ENCODE measurements around the gene TBX5.

Gene TBX5

DNA sequence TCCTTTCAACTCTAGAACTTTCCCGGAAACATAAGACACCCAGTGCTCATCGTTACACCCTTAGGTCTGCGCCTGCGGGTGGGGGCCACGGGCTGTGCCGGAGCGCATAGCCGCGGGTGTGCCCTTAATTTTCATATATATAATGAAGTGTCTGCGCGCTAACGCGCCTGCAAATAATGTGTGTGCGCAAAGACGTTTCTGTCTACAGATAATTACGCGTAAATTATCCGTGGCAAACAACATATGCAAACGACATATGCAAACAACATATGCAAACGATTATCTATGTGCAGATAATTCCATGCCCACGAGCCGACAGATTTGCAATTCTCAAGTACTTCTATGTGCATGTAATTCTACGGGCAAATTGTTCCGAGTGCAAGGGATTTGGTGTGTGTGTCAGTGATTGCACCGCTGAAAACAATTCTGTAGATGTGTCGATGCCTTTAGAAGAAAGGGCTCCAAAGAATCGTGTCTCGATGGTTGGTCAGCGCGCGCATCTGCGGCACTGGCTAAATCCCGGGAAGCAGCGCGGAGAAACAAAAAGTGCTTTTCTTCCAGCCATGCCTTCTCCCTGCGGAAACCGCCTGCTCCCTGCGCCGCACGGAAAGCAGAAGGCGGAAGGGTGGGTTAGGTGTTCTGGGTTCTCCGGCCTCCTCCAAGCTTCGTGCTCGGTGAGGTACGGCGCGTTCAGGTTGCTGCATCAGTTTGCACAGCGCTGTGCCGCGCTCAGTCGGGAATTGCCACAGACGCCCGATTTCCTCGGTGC is 34.5 kb upstream of the TBX5 start:
- no peaks in the 10 kb centered on the region for H3K27me3 ChIP-seq (ENCODE audit: control insufficient read depth, low read length)
- no peaks in the 10 kb centered on the region for H3K4me1 ChIP-seq (ENCODE audit: control insufficient read depth, low read length)
- no peak overlapping the region for H3K27ac ChIP-seq (ENCODE audit: low read depth, low read length)
- H3K9me2 ChIP-seq (replicated peaks; ENCODE audit: control insufficient read depth, low read length): no peaks in the 10 kb centered on the region
- no peak overlapping the region for H3K4me3 ChIP-seq (ENCODE audit: low read length)
- TF ChIP-seq, protein P1, sequence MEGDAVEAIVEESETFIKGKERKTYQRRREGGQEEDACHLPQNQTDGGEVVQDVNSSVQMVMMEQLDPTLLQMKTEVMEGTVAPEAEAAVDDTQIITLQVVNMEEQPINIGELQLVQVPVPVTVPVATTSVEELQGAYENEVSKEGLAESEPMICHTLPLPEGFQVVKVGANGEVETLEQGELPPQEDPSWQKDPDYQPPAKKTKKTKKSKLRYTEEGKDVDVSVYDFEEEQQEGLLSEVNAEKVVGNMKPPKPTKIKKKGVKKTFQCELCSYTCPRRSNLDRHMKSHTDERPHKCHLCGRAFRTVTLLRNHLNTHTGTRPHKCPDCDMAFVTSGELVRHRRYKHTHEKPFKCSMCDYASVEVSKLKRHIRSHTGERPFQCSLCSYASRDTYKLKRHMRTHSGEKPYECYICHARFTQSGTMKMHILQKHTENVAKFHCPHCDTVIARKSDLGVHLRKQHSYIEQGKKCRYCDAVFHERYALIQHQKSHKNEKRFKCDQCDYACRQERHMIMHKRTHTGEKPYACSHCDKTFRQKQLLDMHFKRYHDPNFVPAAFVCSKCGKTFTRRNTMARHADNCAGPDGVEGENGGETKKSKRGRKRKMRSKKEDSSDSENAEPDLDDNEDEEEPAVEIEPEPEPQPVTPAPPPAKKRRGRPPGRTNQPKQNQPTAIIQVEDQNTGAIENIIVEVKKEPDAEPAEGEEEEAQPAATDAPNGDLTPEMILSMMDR (IDR thresholded peaks at IDR 0.05; ENCODE audit: low read depth, low read length, poor library complexity, severe bottlenecking): no peak
- TF ChIP-seq EZH2phosphoT487 (IDR thresholded peaks at IDR 0.05; ENCODE audit: borderline replicate concordance, low read length): no peak
- H3K36me3 ChIP-seq (ENCODE audit: control insufficient read depth, low read length): no peaks in the 10 kb centered on the region
- no peaks in the 10 kb centered on the region for H3F3A ChIP-seq (ENCODE audit: control insufficient read depth, insufficient read depth)
- no peaks in the 10 kb centered on the region for H4K20me1 ChIP-seq (ENCODE audit: control insufficient read depth, insufficient read depth, low read depth, low read length)
- H3K9me3 ChIP-seq (ENCODE audit: control insufficient read depth, insufficient read depth, low read length): no peaks in the 10 kb centered on the region
- no peaks in the 10 kb centered on the region for H3K79me2 ChIP-seq (ENCODE audit: control insufficient read depth, low read length)
- no peak overlapping the region for H3K4me2 ChIP-seq (ENCODE audit: low read length)

DNA sequence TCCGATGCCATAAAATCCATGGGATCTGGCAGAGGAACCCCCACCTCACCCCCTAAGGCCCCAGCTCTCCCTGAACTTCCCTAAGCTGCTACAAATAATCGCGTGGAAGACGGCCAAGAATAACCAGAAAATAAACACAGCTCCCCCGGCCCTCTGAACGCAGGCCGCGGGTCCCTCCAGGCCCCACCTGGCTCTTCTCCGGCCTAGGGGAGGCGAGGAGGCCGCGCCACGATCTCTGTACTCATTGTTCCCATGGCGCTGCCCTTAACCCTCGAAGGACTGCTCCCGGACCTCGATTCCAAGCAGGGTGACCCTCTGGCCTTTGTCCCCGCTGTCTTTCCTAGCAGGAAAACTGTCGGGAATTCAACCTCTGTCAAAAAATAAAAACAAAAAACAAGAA is 33.9 kb upstream of the TBX5 start:
- no peak overlapping the region for H3K4me2 ChIP-seq (ENCODE audit: low read length)

DNA sequence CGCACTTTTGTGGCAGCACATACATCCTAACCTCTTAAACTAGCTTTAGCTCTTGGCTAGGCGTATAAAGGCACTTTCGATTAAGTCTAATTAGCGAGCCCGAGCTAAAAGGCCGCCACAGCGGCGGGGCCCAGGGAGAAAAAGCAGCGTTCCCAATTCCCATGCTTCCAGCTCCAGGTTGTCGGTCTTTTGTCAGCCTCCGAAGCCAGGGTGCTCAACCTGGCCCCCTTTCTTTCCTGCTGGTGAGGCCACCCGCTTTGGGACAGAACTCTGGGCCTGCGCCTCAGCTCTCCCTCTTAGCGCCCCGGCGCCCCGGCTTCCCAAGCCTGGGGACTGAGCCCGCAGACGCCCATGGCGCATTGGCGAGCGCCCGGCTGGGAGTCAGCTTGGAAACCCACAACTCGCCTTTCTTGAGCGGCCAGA is 33.3 kb upstream of the TBX5 start:
- H3K4me1 ChIP-seq (ENCODE audit: control insufficient read depth, low read length): no peaks in the 10 kb centered on the region
- H3K9me2 ChIP-seq (replicated peaks; ENCODE audit: control insufficient read depth, low read length): no peaks in the 10 kb centered on the region
- TF ChIP-seq EZH2phosphoT487 (IDR thresholded peaks at IDR 0.05; ENCODE audit: borderline replicate concordance, low read length): no peak
- TF ChIP-seq, protein P1 (IDR thresholded peaks at IDR 0.05; ENCODE audit: low read depth, low read length, poor library complexity, severe bottlenecking): no peak
- H3K4me2 ChIP-seq (ENCODE audit: low read length): no peak overlapping the region
- H3K27ac ChIP-seq (ENCODE audit: low read depth, low read length): no peak overlapping the region
- no peak overlapping the region for H3K4me3 ChIP-seq (ENCODE audit: low read length)
- no peaks in the 10 kb centered on the region for H4K20me1 ChIP-seq (ENCODE audit: control insufficient read depth, insufficient read depth, low read depth, low read length)
- no peaks in the 10 kb centered on the region for H3K36me3 ChIP-seq (ENCODE audit: control insufficient read depth, low read length)
- H3F3A ChIP-seq (ENCODE audit: control insufficient read depth, insufficient read depth): no peaks in the 10 kb centered on the region
- no peaks in the 10 kb centered on the region for H3K27me3 ChIP-seq (ENCODE audit: control insufficient read depth, low read length)
- no peaks in the 10 kb centered on the region for H3K79me2 ChIP-seq (ENCODE audit: control insufficient read depth, low read length)
- H3K9me3 ChIP-seq (ENCODE audit: control insufficient read depth, insufficient read depth, low read length): no peaks in the 10 kb centered on the region

More for the DNA sequence above, 33.9 kb upstream of the TBX5 start:
- Histone ChIP-seq H3K27ac (ENCODE audit: low read depth, low read length) (no peak overlapping the region), H3K4me3 (ENCODE audit: low read length) (no peak overlapping the region), H4K20me1 (ENCODE audit: control insufficient read depth, insufficient read depth, low read depth, low read length) (no peaks in the 10 kb centered on the region), H3K9me3 (ENCODE audit: control insufficient read depth, insufficient read depth, low read length) (no peaks in the 10 kb centered on the region), H3K9me2 (replicated peaks; ENCODE audit: control insufficient read depth, low read length) (no peaks in the 10 kb centered on the region), H3K36me3 (ENCODE audit: control insufficient read depth, low read length) (no peaks in the 10 kb centered on the region), H3K79me2 (ENCODE audit: control insufficient read depth, low read length) (no peaks in the 10 kb centered on the region), H3K4me1 (ENCODE audit: control insufficient read depth, low read length) (no peaks in the 10 kb centered on the region), H3F3A (ENCODE audit: control insufficient read depth, insufficient read depth) (no peaks in the 10 kb centered on the region), H3K27me3 (ENCODE audit: control insufficient read depth, low read length) (no peaks in the 10 kb centered on the region)
- TF ChIP-seq EZH2phosphoT487 (IDR thresholded peaks at IDR 0.05; ENCODE audit: borderline replicate concordance, low read length): no peak
- TF ChIP-seq, protein P1 (IDR thresholded peaks at IDR 0.05; ENCODE audit: low read depth, low read length, poor library complexity, severe bottlenecking): no peak

Data from DOHH2 (cell line).